ENCODE measurements around the gene GNB1. TPM values are rescaled to one million over a fixed set of nuclear protein-coding genes. Genes with fewer than 3 reads are reported as not detected.
"Not testable (repeated sequence)": the region's sequence is repeated elsewhere in the genome, so short reads cannot be mapped to it uniquely, and the experiment has no call there.

The GNB1 gene
- total RNA-seq, 1 donor from 2014 or later = 170 TPM

GRCh38 chr1:1937549-1938275 is 46.8 kb upstream of the GNB1 start:
- no peak overlapping the region for H3K27ac ChIP-seq
- no peak overlapping the region for H3K4me3 ChIP-seq
- H3K27me3 ChIP-seq = no peaks in the 10 kb centered on the region
- no peaks in the 10 kb centered on the region for H3K9me3 ChIP-seq
- no peaks in the 10 kb centered on the region for H3K4me1 ChIP-seq
- intact Hi-C loops (cut with DNase I) = no loop called here
- H3K36me3 ChIP-seq = no peaks in the 10 kb centered on the region
- no peak for DNase-seq (ENCODE audit: low spot score in 2 of 2)
- TF ChIP-seq CTCF (IDR thresholded peaks at IDR 0.05) = no peak

GRCh38 chr1:1937061-1937460 is 46.2 kb upstream of the GNB1 start:
- H3K9me3 ChIP-seq = no peaks in the 10 kb centered on the region
- H3K36me3 ChIP-seq = no peaks in the 10 kb centered on the region
- no peak for DNase-seq (ENCODE audit: low spot score in 2 of 2)
- no peaks in the 10 kb centered on the region for H3K27me3 ChIP-seq
- intact Hi-C loops (cut with DNase I) = no loop called here
- H3K4me1 ChIP-seq = no peaks in the 10 kb centered on the region
- H3K27ac ChIP-seq = no peak overlapping the region
- no peak overlapping the region for H3K4me3 ChIP-seq
- no peak for TF ChIP-seq CTCF (IDR thresholded peaks at IDR 0.05)

GRCh38 chr1:1934848-1935247 is 44.0 kb upstream of the GNB1 start:
- H3K36me3 ChIP-seq; DNase-seq (ENCODE audit: low spot score in 2 of 2); H3K4me3 ChIP-seq; H3K27ac ChIP-seq; H3K9me3 ChIP-seq; H3K27me3 ChIP-seq; H3K4me1 ChIP-seq; intact Hi-C loops (cut with DNase I): not testable (repeated sequence)

- Histone ChIP-seq H3K27me3 (no peaks in the 10 kb centered on the region), H3K9me3 (no peaks in the 10 kb centered on the region), H3K27ac (no peak overlapping the region), H3K4me3 (no peak overlapping the region), H3K36me3 (no peaks in the 10 kb centered on the region), H3K4me1 (no peaks in the 10 kb centered on the region)
- no peak for TF ChIP-seq CTCF (IDR thresholded peaks at IDR 0.05)
- DNase-seq (ENCODE audit: low spot score in 2 of 2) = no peak
- intact Hi-C loops (cut with DNase I) = no loop called here
These were observed 39.0 kb upstream of the GNB1 start for GRCh38 chr1:1929639-1930545.

GRCh38 chr1:1929102-1929638 is 38.3 kb upstream of the GNB1 start:
- Histone ChIP-seq H3K4me3 (no peak overlapping the region), H3K27me3 (no peaks in the 10 kb centered on the region), H3K36me3 (no peaks in the 10 kb centered on the region), H3K4me1 (no peaks in the 10 kb centered on the region), H3K27ac (no peak overlapping the region), H3K9me3 (no peaks in the 10 kb centered on the region)
- intact Hi-C loops (cut with DNase I) = no loop called here
- no peak for TF ChIP-seq CTCF (IDR thresholded peaks at IDR 0.05)
- DNase-seq (ENCODE audit: low spot score in 2 of 2) = no peak

Data from ascending aorta (tissue), 2 donors.